ENCODE data around the gene EDNRA. TPM values are rescaled to one million over a fixed set of nuclear protein-coding genes. Genes with fewer than 3 reads are reported as not detected.

The EDNRA gene
- total RNA-seq, 1 donor from 2014 or later = 22.3 TPM

DNA sequence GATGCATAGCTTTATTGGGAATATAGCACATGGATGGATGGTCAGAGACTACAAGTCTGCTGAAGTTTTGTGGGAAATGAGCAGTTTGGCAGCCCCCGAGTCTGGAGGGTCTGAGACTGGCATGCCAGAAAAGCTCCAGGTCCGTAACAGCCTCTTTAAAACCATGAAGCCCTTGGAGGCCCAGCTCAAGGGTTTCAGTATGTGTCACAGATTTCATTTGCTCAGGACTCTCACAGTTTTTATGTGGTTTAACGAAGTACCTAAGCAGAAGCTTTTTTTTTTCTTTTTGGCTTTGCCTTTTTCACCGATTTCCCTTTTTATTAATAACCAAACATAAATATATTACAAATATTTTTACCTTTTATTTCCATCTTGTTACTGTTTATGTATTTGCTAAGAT lies 105.7 kb downstream of the EDNRA start:
- no peak for DNase-seq (ENCODE audit: low read depth)

DNA sequence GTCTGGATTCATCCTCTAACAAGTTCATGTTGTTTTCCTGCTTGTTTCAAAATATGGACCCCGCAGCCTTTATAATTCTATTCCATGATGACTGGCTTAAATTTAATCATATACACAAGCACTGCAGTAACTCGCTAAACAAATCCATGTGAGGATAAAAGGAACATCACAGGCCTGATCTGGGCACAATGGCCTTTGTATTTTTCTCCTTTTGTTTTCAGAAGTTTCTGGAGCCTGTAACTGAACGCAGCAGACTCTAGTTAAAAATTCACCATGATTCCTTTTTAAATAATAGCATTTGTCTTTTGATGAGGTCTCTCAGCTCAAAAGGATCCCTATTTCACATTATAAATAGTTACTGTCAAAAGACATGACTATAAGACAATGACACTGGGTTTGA lies 106.1 kb downstream of the EDNRA start:
- no peak for DNase-seq (ENCODE audit: low read depth)

DNA sequence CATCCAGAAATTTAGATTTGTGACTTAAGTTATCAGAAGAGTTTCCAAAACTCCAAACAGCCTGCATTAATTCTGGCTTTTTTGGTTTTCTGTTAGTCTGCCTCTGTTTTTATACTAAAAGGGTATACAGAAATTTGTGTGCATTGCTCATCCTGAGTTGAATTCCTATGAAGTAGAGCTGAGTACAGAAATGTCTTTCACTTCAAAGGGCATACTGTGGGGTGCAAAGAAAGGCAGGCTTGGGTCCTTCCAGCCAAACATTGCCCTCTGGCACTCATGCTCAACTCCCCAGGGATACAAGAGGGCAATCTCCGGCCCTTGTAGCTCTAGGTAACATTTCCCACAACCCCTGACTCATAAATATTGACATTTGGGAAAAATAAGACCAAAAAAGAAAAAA lies 108.7 kb downstream of the EDNRA start:
- DNase-seq (ENCODE audit: low read depth) = peak; percentile 27

DNA sequence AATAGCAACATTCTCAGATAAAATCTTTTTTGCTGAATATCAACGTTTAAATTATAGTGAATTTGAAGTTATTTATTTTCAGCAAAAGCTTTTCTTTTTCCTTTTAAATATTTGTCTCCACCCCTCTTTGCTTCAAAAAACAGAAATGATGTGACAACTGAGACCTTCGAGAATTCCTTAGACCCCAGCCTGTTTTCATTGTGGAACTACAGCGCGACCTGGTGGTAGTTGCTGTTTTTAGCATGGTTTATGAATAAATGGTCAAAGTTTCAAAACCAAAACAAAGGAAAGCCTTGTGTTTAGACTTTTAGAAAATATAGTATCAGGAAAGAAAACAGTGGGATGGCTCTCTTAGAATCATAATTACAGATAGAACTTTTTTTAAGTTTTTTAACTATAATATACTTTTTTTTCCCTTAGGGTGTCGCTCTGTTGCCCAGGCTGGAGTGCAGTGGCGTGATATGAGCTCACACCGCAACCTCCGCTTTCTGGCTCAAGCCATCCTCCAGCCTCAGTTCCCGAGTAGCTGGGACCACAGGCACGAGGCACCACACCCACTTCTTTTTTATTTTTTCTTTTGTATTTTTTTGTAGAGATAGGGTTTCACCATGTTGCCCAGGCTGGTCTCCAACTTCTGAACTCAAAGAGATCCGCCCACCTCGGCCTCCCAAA lies 109.5 kb downstream of the EDNRA start:
- DNase-seq (ENCODE audit: low read depth) = peak; percentile 87

DNA sequence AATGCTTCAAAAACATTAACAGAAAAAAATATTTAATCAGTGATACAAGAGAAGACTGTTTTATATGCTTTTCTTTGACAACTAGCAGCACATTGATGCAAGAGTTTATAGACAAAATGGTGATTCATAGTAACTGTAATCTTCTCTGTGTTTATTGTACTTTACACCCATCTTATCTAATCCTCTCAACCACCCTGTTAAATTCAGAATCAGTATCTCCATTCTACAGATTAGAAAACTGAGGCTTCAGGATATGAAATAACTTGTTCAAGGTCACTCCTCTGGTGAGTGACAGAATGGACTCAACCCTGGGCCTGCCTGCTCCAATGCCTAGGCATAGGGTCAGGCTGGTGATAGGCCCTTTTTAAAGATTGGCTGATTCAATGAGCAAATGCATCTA lies 110.2 kb downstream of the EDNRA start:
- DNase-seq (ENCODE audit: low read depth) = no peak

DNA sequence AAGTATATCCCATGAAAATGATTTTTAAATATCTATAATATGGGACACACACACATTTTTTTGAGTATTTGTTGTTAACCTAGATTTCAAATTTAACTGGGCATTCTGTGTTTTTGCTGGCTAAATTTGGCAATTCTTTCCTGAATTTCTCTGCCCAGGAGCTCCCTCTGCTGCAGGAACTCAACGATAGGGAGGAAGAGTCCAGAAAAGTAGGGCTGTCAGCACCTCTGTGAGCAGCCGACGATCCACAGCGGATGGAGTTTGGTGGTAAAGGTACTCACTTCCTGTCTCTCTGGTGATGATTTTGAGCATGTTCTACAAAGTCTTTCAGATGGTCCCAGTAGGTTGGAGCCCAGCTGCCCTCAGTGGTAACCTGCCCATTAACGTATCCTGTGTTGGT lies 113.2 kb downstream of the EDNRA start:
- no peak for DNase-seq (ENCODE audit: low read depth)

Other genes with a start within 250 kb of the EDNRA start
- gene TMEM184C, start 136.3 kb downstream of the EDNRA start, total RNA-seq = 35.4 and 36.1 TPM in 2 replicates
- gene PRMT9, start 203.1 kb downstream of the EDNRA start, total RNA-seq = 8.7 and 8.9 TPM in 2 replicates

All from myocyte (in vitro differentiated cells).